ENCODE results near the gene MTUS2. TPM values are rescaled to one million over a fixed set of nuclear protein-coding genes. Genes with fewer than 3 reads are reported as not detected.
"Not testable (repeated sequence)": the region's sequence is repeated elsewhere in the genome, so short reads cannot be mapped to it uniquely, and the experiment has no call there.

MTUS2 gene
- total RNA-seq, 1 experiment from 2014 or later: 1.7 TPM

DNA sequence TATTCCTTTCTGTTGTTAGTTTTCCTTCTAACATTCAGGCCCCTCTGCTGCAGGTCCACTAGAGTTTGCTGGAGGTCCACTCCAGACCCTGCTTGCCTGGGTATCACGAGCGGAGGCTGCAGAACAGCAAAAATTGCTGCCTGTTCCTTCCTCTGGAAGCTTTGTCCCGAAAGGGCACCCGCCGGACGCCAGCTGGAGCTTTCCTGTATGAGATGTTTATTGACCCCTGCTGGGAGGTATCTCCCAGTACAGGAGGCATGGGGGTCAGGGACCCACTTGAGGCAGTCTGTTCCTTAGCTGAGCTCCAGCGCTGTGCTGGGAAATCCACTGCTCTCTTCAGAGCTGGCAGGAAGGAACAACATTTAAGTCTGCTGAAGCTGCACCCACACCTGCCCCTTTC, 516.2 kb downstream of the MTUS2 start:
- Histone ChIP-seq H3K36me3 (ENCODE audit: control insufficient read depth, insufficient read depth, low read length) (no peaks in the 10 kb centered on the region), H3K4me3 (ENCODE audit: low read depth, low read length) (no peak overlapping the region), H3K9me3 (peaks cover 4% of the 10 kb centered on the region; the same call in 1 of the 2 replicates), H3K27me3 (replicated peaks; ENCODE audit: control insufficient read depth, insufficient read depth, low read length) (no peaks in the 10 kb centered on the region), H3K4me1 (no peaks in the 10 kb centered on the region)
- intact Hi-C loops (cut with micrococcal nuclease; ENCODE audit: unreplicated experiment): no loop called here
- no peak overlapping the region for H3K27ac Mint-ChIP-seq (ENCODE audit: unreplicated experiment)
- peaks cover 38% of the 10 kb centered on the region for H3K9me3 Mint-ChIP-seq (ENCODE audit: unreplicated experiment)
- H3K4me1 Mint-ChIP-seq (ENCODE audit: low read depth, unreplicated experiment): no peaks in the 10 kb centered on the region
- ChIA-PET CTCF (no interaction called here), POLR2A (no interaction called here)
- no peak for DNase-seq
- H3K4me3 Mint-ChIP-seq (ENCODE audit: unreplicated experiment): no peak overlapping the region
- no peaks in the 10 kb centered on the region for H3K36me3 Mint-ChIP-seq (ENCODE audit: insufficient read depth, unreplicated experiment)
- no peaks in the 10 kb centered on the region for H3K27me3 Mint-ChIP-seq (ENCODE audit: insufficient read depth, unreplicated experiment)
- BruUV-seq (replicated peaks): no TSS peak
- no peak for TF ChIP-seq CTCF (IDR thresholded peaks at IDR 0.05; ENCODE audit: insufficient read depth in 1 of 2, low read depth in 1 of 2, low read length in 1 of 2, severe bottlenecking in 1 of 2, unreplicated experiment in 1 of 2)

GRCh38 chr13:29339386-29340272, 519.5 kb downstream of the MTUS2 start:
- H3K27ac Mint-ChIP-seq (ENCODE audit: unreplicated experiment): no peak overlapping the region
- no peak for TF ChIP-seq CTCF (IDR thresholded peaks at IDR 0.05; ENCODE audit: insufficient read depth in 1 of 2, low read depth in 1 of 2, low read length in 1 of 2, severe bottlenecking in 1 of 2, unreplicated experiment in 1 of 2)
- ChIA-PET POLR2A (no interaction called here), CTCF (no interaction called here)
- no peaks in the 10 kb centered on the region for H3K36me3 Mint-ChIP-seq (ENCODE audit: insufficient read depth, unreplicated experiment)
- no peak overlapping the region for H3K4me3 Mint-ChIP-seq (ENCODE audit: unreplicated experiment)
- no TSS peak for BruUV-seq (replicated peaks)
- H3K4me1 Mint-ChIP-seq (ENCODE audit: low read depth, unreplicated experiment): no peaks in the 10 kb centered on the region
- Histone ChIP-seq H3K27me3 (replicated peaks; ENCODE audit: control insufficient read depth, insufficient read depth, low read length) (no peaks in the 10 kb centered on the region), H3K9me3 (peaks cover 3% of the 10 kb centered on the region; the same call in 1 of the 2 replicates), H3K36me3 (ENCODE audit: control insufficient read depth, insufficient read depth, low read length) (no peaks in the 10 kb centered on the region), H3K4me1 (no peaks in the 10 kb centered on the region), H3K4me3 (ENCODE audit: low read depth, low read length) (no peak overlapping the region)
- intact Hi-C loops (cut with micrococcal nuclease; ENCODE audit: unreplicated experiment): no loop called here
- H3K27me3 Mint-ChIP-seq (ENCODE audit: insufficient read depth, unreplicated experiment): peaks cover 4% of the 10 kb centered on the region
- peaks cover 28% of the 10 kb centered on the region for H3K9me3 Mint-ChIP-seq (ENCODE audit: unreplicated experiment)
- DNase-seq: no peak

- H3K27ac Mint-ChIP-seq (ENCODE audit: unreplicated experiment); H3K36me3 Mint-ChIP-seq (ENCODE audit: insufficient read depth, unreplicated experiment); H3K27me3 ChIP-seq (replicated peaks; ENCODE audit: control insufficient read depth, insufficient read depth, low read length); H3K4me3 ChIP-seq (ENCODE audit: low read depth, low read length); H3K4me3 Mint-ChIP-seq (ENCODE audit: unreplicated experiment); H3K4me1 Mint-ChIP-seq (ENCODE audit: low read depth, unreplicated experiment); H3K9me3 ChIP-seq; H3K4me1 ChIP-seq; intact Hi-C loops (cut with micrococcal nuclease; ENCODE audit: unreplicated experiment); H3K9me3 Mint-ChIP-seq (ENCODE audit: unreplicated experiment); DNase-seq; POLR2A ChIA-PET; CTCF ChIA-PET; H3K36me3 ChIP-seq (ENCODE audit: control insufficient read depth, insufficient read depth, low read length); BruUV-seq (replicated peaks): not testable (repeated sequence)
- peaks cover 21% of the 10 kb centered on the region for H3K27me3 Mint-ChIP-seq (ENCODE audit: insufficient read depth, unreplicated experiment)
Observed at GRCh38 chr13:29345860-29346582, 525.9 kb downstream of the MTUS2 start.
